Upper lobe of left lung (tissue), 4 donors: ENCODE measurements around the gene TCEANC.

ENCODE experiments used
- EP300 ChIP-seq, 4 donors: sonication (generic); formaldehyde crosslinking; IDR thresholded peaks; one replicate each; pipeline ENCODE4 v1.5.1; 2017; ENCODE audit warnings: antibody characterized with exemption in 4 of 4, control low read depth in 2 of 4
- TF ChIP-seq, protein P1 (sequence below), 6 experiments: fragments of 450-650 bp in 4 of 6; fragments of 200-600 bp in 2 of 6; sonication (generic) in 2 of 6; IDR thresholded peaks; one replicate each; pipeline ENCODE4 v1.5.1; 2016 to 2019; ENCODE audit warnings: antibody characterized with exemption in 6 of 6

- TF ChIP-seq, protein P1, sequence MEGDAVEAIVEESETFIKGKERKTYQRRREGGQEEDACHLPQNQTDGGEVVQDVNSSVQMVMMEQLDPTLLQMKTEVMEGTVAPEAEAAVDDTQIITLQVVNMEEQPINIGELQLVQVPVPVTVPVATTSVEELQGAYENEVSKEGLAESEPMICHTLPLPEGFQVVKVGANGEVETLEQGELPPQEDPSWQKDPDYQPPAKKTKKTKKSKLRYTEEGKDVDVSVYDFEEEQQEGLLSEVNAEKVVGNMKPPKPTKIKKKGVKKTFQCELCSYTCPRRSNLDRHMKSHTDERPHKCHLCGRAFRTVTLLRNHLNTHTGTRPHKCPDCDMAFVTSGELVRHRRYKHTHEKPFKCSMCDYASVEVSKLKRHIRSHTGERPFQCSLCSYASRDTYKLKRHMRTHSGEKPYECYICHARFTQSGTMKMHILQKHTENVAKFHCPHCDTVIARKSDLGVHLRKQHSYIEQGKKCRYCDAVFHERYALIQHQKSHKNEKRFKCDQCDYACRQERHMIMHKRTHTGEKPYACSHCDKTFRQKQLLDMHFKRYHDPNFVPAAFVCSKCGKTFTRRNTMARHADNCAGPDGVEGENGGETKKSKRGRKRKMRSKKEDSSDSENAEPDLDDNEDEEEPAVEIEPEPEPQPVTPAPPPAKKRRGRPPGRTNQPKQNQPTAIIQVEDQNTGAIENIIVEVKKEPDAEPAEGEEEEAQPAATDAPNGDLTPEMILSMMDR (IDR thresholded peaks at IDR 0.05): no peak
- TF ChIP-seq EP300 (IDR thresholded peaks at IDR 0.05): no peak
Measured at GRCh38 chrX:13700380-13700779, 47.4 kb downstream of the TCEANC start.
